HepG2 (cell line): ENCODE results near the gene GLDC. TPM values are rescaled to one million over a fixed set of nuclear protein-coding genes. Genes with fewer than 3 reads are reported as not detected.

Experiments used
- ATAC-seq: fragments of 200-7000 bp; cut with Tn5 transposase; 3 replicates; pipeline ENCODE4 v1.9.1; 2020; ENCODE audit warnings: mild to moderate bottlenecking, moderate library complexity
- BruUV-seq: library from RNA; stranded (reverse); fragments of 400-500 nt; replicated peaks from 2 replicates; lab custom pipeline; 2021; lab: Mats Ljungman, UMichigan
- CTCF ChIA-PET: fragments of 300-600 bp; formaldehyde crosslinking; extraction: SDS; loops from one replicate; lab custom pipeline; 2021; ENCODE audit warnings: low total read pairs, inconsistent platforms, low intra/inter-chr PET ratio; lab: Yijun Ruan, JAX
- POLR2A ChIA-PET: fragments of 350-600 bp; sonication (Branson Sonifier 250); formaldehyde crosslinking; loops from one replicate; lab custom pipeline; 2020; ENCODE audit warnings: antibody characterized with exemption, inconsistent platforms; lab: Yijun Ruan, JAX
- DNase-seq: peaks from one replicate; pipeline ENCODE4 v3.0.0-alpha.2; 2015; ENCODE audit warnings: low spot score
- FAIRE-seq: peaks from 3 replicates; lab custom pipeline; 2011; peaks lifted over from hg19 to GRCh38; lab: Jason Lieb, UNC
- H2AFZ ChIP-seq: one replicate; pipeline ENCODE4 v1.6.1; 2011; ENCODE audit warnings: low read length, inconsistent platforms
- H3K27ac ChIP-seq: fragments of 300-600 bp; 3 replicates; pipeline ENCODE4 v1.8.0; 2011; ENCODE audit warnings: mixed run types, mild to moderate bottlenecking, mixed read lengths, low read length, inconsistent platforms; ENCODE audit not compliant: insufficient read depth; ENCODE audit errors: extremely low read length
- H3K27me3 ChIP-seq, 2 experiments: fragments of 200-600 bp in 1 of 2; 2 replicates in 1 of 2; 3 replicates in 1 of 2; pipeline versions ENCODE4 v1.6.0 to v1.8.0; 2011; ENCODE audit warnings: low read length in 2 of 2, mild to moderate bottlenecking in 2 of 2, moderate library complexity in 2 of 2, inconsistent platforms in 1 of 2; ENCODE audit not compliant: insufficient read depth in 2 of 2, control insufficient read depth in 1 of 2
- H3K36me3 ChIP-seq, 2 experiments: fragments of 200-600 bp in 1 of 2; replicated peaks in 1 of 2; 2 replicates in 1 of 2; 3 replicates in 1 of 2; pipeline versions ENCODE4 v1.5.1 to v1.8.0; 2011; ENCODE audit warnings: low read length in 2 of 2, inconsistent platforms in 1 of 2; ENCODE audit not compliant: insufficient read depth in 2 of 2, control insufficient read depth in 1 of 2
- H3K4me1 ChIP-seq: 2 replicates; pipeline ENCODE4 v1.5.1; 2012; ENCODE audit warnings: low read length, inconsistent platforms; ENCODE audit not compliant: insufficient read depth
- H3K4me2 ChIP-seq: 2 replicates; pipeline ENCODE4 v1.6.0; 2011; ENCODE audit warnings: low read depth, low read length, inconsistent platforms
- H3K4me3 ChIP-seq, 3 experiments: fragments of 200-600 bp in 1 of 3; sonication (generic), shearing (Covaris generic) in 1 of 3; replicated peaks in 1 of 3; 2 replicates each; pipeline ENCODE4 v1.5.1; 2011 to 2016; ENCODE audit warnings: low read length in 3 of 3, inconsistent platforms in 2 of 3, low read depth in 2 of 3, mild to moderate bottlenecking in 2 of 3, control low read depth in 1 of 3, mixed read lengths in 1 of 3; ENCODE audit not compliant: insufficient read depth in 1 of 3
- H3K79me2 ChIP-seq: one replicate; pipeline ENCODE4 v1.6.1; 2011; ENCODE audit warnings: low read length, inconsistent platforms; ENCODE audit not compliant: insufficient read depth
- H3K9ac ChIP-seq: 2 replicates; pipeline ENCODE4 v1.6.0; 2011; ENCODE audit warnings: mild to moderate bottlenecking, low read depth, low read length, inconsistent platforms; ENCODE audit not compliant: insufficient read depth
- H3K9me3 ChIP-seq: 2 replicates; pipeline ENCODE4 v1.5.1; 2012; ENCODE audit warnings: mild to moderate bottlenecking, low read length
- H4K20me1 ChIP-seq: 2 replicates; pipeline ENCODE4 v1.6.0; 2011; ENCODE audit warnings: inconsistent platforms, mild to moderate bottlenecking, low read length, moderate library complexity; ENCODE audit not compliant: insufficient read depth
- ATF7 ChIP-seq, 2 experiments: fragments of 450-650 bp in 1 of 2; sonication (generic) in 1 of 2; formaldehyde crosslinking in 1 of 2; IDR thresholded peaks; 2 replicates each; pipeline versions ENCODE4 v1.4.0 to v1.6.1; 2016 to 2020; ENCODE audit warnings: antibody characterized with exemption in 1 of 2, mild to moderate bottlenecking in 1 of 2, missing genetic modification reagents in 1 of 2
- BCL6 ChIP-seq: IDR thresholded peaks from 2 replicates; pipeline ENCODE4 v1.6.1; 2016; ENCODE audit warnings: missing genetic modification reagents, missing compliant biosample characterization
- CREBL2 ChIP-seq: sonication (generic); formaldehyde crosslinking; IDR thresholded peaks from 2 replicates; pipeline ENCODE4 v1.8.1; 2023; ENCODE audit warnings: missing genetic modification reagents, mild to moderate bottlenecking, borderline replicate concordance
- GPBP1L1 ChIP-seq: sonication (generic); formaldehyde crosslinking; IDR thresholded peaks from 2 replicates; pipeline ENCODE4 v1.5.0; 2020; ENCODE audit warnings: mild to moderate bottlenecking, missing genetic modification reagents
- MBNL3 ChIP-seq: fragments of 250-450 bp; sonication (Bioruptor Pico); conservative IDR thresholded peaks from 2 replicates; pipeline ENCODE4 v1.8.0; 2022; ENCODE audit warnings: mild to moderate bottlenecking, inconsistent platforms
- MIXL1 ChIP-seq: IDR thresholded peaks from 2 replicates; pipeline ENCODE4 v1.6.1; 2016
- MTF1 ChIP-seq: sonication (generic); formaldehyde crosslinking; IDR thresholded peaks from 2 replicates; pipeline ENCODE4 v1.5.0; 2020; ENCODE audit warnings: missing genetic modification reagents
- NFIC ChIP-seq: IDR thresholded peaks from 2 replicates; pipeline ENCODE4 v1.6.1; 2012; ENCODE audit warnings: mild to moderate bottlenecking, low read length, inconsistent platforms
- NR1H2 ChIP-seq: sonication (generic); formaldehyde crosslinking; IDR thresholded peaks from 2 replicates; pipeline ENCODE4 v1.8.1; 2022; ENCODE audit warnings: low read depth, missing genetic modification reagents, borderline replicate concordance
- NR3C1 ChIP-seq: sonication (generic); formaldehyde crosslinking; IDR thresholded peaks from 2 replicates; pipeline ENCODE4 v1.4.0; 2020; ENCODE audit warnings: missing genetic modification reagents
- RNF219 ChIP-seq: sonication (generic); formaldehyde crosslinking; IDR thresholded peaks from 2 replicates; pipeline ENCODE4 v1.5.0; 2020; ENCODE audit warnings: mild to moderate bottlenecking, missing genetic modification reagents
- SAFB2 ChIP-seq: sonication (generic); formaldehyde crosslinking; IDR thresholded peaks from 2 replicates; pipeline ENCODE4 v1.5.1; 2020; ENCODE audit warnings: missing genetic modification reagents, low read depth, mild to moderate bottlenecking, borderline replicate concordance
- TRIM22 ChIP-seq: fragments of 450-650 bp; IDR thresholded peaks from 2 replicates; pipeline ENCODE4 v1.6.1; 2017
- ZBTB20 ChIP-seq: sonication (generic); formaldehyde crosslinking; IDR thresholded peaks from 2 replicates; pipeline ENCODE4 v1.8.1; 2023; ENCODE audit warnings: missing genetic modification reagents, low read depth, mild to moderate bottlenecking, borderline replicate concordance
- ZNF34 ChIP-seq: sonication (generic); formaldehyde crosslinking; IDR thresholded peaks from 2 replicates; pipeline ENCODE4 v1.4.0; 2020; ENCODE audit warnings: mild to moderate bottlenecking, missing genetic modification reagents, borderline replicate concordance
- ZNF430 ChIP-seq: sonication (generic); formaldehyde crosslinking; IDR thresholded peaks from 2 replicates; pipeline ENCODE4 v1.9.0; 2021; ENCODE audit warnings: mild to moderate bottlenecking, missing genetic modification reagents
- ZNF749 ChIP-seq: sonication (generic); formaldehyde crosslinking; IDR thresholded peaks from 2 replicates; pipeline ENCODE4 v1.8.0; 2022; ENCODE audit warnings: mild to moderate bottlenecking, missing genetic modification reagents, moderate library complexity, borderline replicate concordance
- WGBS: methylation state at CpG from one replicate; pipeline ENCODE4 v1.1.6; 2017; ENCODE audit warnings: low lambda C conversion rate; 5-methylcytosine and 5-hydroxymethylcytosine counted together
- in situ Hi-C: cut with HindIII; loops from 2 replicates; pipeline ENCODE4 v1.10.0; 2017; ENCODE audit warnings: low pct_unique_long_range_greater_than_20kb; ENCODE audit not compliant: extremely low pct_ligation_motif_present
- intact Hi-C: fragments of 100-400 bp; cut with micrococcal nuclease; formaldehyde crosslinking; loops from one replicate; pipeline ENCODE4 v1.10.0; 2022; ENCODE audit not compliant: unreplicated experiment
- polyA plus RNA-seq, 8 experiments: library from polyadenylated mRNA; depleted of rRNA in 3 of 8; stranded (reverse) in 7 of 8; unstranded in 1 of 8; fragments of >200 nt; fragmentation: Illumina TruSeq in 4 of 8; extraction: Trizol in 4 of 8; gene quantifications; 2 replicates each; pipeline versions ENCODE4 v1.2.1 to v1.2.3, GENCODE V29; 2011 to 2016; ENCODE audit warnings: low read depth in 4 of 8, missing spikeins in 1 of 8, mixed read lengths in 1 of 8; ENCODE audit not compliant: insufficient read depth in 1 of 8
- total RNA-seq, 5 experiments: library from RNA; depleted of rRNA; stranded (reverse); fragments of >200 nt; fragmentation: Illumina TruSeq; extraction: Trizol; gene quantifications; 2 replicates each; pipeline ENCODE4 v1.2.3, GENCODE V29; 2016; ENCODE audit warnings: low read depth in 1 of 5

The GLDC gene
- total and polyA plus RNA-seq, 2 of the 13 experiments (the other 11 are each of a cell fraction or from before 2014, with no cell fraction given) = 59.3 to 115 TPM

- TF ChIP-seq NFIC = 0 out of 2 replicates have a peak, but pooled peaks have one; percentile 16
- TF ChIP-seq, all 625 proteins: peak for 10
Observed at GRCh38 chr9:6667633-6668280, 22.2 kb upstream of the GLDC start (continued).

GRCh38 chr9:6667080-6667479, 21.6 kb upstream of the GLDC start:
- H4K20me1 ChIP-seq = no peaks in the 10 kb centered on the region
- FAIRE-seq (no peak), ATAC-seq (no peak), DNase-seq (no peak)
- H3K27me3 ChIP-seq = no peaks in the 10 kb centered on the region
- no peak overlapping the region for H3K4me2 ChIP-seq
- intact Hi-C loops (loop anchor here (1.0 to 5.0 kb wide), 2 partner anchors 35 to 82 kb away; no protein-coding TSS in a partner anchor), in situ Hi-C loops (no loop called here)
- WGBS = 96% methylated on average over 6 of the region's 6 CpGs
- ChIA-PET CTCF (interaction anchor here (2.7 kb wide), 1 partner anchor 82 kb away, joined by 22 read pairs; no protein-coding TSS in a partner anchor), POLR2A (interaction anchor here (1.0 to 2.9 kb wide), 4 partner anchors 14 to 76 kb away, joined by 3 to 12 read pairs (median 4); no protein-coding TSS in a partner anchor)
- H3K79me2 ChIP-seq = no peaks in the 10 kb centered on the region
- BruUV-seq = no TSS peak
- 0 out of 5 replicates have a peak, but pooled peaks cover 0 to 7% of the 10 kb centered on the region in 2 experiments for H3K36me3 ChIP-seq
- no peaks in the 10 kb centered on the region for H3K9me3 ChIP-seq
- no peak overlapping the region for H2AFZ ChIP-seq
- no peak overlapping the region for H3K9ac ChIP-seq
- H3K27ac ChIP-seq = no peak overlapping the region
- TF ChIP-seq CREBL2 (CRISPR knock-in tag) = no peak
- TF ChIP-seq TRIM22 = no peak
- no peak for TF ChIP-seq ZNF430 (CRISPR knock-in tag)
- TF ChIP-seq SAFB2 = no peak
- TF ChIP-seq ZNF34 = no peak
- TF ChIP-seq MIXL1 (CRISPR knock-in tag) = no peak
- no peak for TF ChIP-seq ZBTB20
- no peak for TF ChIP-seq ZNF749 (CRISPR knock-in tag)
- TF ChIP-seq GPBP1L1 (CRISPR knock-in tag) = no peak
- TF ChIP-seq RNF219 (CRISPR knock-in tag) = no peak
- no peak for TF ChIP-seq NR1H2
- TF ChIP-seq NR3C1 (CRISPR knock-in tag) = no peak
- no peak for TF ChIP-seq MBNL3 (CRISPR knock-in tag)
- no peak for TF ChIP-seq MTF1
- no peak for TF ChIP-seq BCL6 (CRISPR knock-in tag)
- TF ChIP-seq ATF7 (IDR thresholded peaks at IDR 0.05) = no peak
- TF ChIP-seq ATF7 (CRISPR knock-in tag; IDR thresholded peaks at IDR 0.05) = no peak
- H3K4me3 ChIP-seq = no peak overlapping the region
- peaks cover 73% of the 10 kb centered on the region for H3K4me1 ChIP-seq
